Measurements from ENCODE around the gene GCKR. TPM values are rescaled to one million over a fixed set of nuclear protein-coding genes. Genes with fewer than 3 reads are reported as not detected.

The GCKR gene
- total and polyA plus RNA-seq, 12 donors, result 0.24 to 29.4 (median 7.5) TPM

DNA sequence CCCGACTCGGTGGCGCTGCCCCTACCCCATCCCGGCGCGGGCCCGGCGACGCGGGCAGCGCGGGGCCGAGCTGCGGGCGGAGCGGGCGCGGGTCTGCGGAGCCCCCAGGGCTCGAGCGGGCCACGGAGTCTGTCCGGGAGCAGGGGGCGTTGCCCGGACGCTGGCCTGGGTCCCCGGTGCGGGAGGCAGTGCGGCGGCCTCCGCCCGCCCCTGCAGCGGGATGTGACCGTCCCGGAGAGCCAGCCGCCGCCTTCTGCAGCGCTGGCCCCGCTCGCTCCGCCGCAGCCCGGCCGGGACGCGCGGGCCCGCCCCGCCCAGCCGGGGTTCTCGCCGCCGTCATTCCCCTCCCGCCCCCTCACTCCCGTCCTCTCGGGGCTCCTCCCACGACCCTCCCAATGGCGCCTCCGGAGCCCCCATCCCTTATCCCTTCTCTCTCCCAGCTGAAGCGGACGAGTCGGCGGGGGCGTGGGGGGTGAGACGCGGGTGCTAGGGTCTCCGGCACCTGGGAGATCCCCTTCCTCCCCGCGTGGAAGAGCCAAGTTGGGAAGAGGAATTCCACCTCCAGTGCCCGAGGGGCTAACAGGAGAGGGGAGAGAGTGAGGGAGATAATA is 1.6 kb upstream of the GCKR start, which contains the start of gene FNDC4:
Gene FNDC4, minus strand, starts transcription at position 257 of the 611 bp plus-strand sequence. CDS start 521 bp downstream, outside the sequence.
- peak in 6 of 7 donors; percentile 37 to 58 (median 50) for DNase-seq
- intact Hi-C loops (cut with DNase I), result no loop called here
- H3K9me3 ChIP-seq (replicated peaks in 1 of 3), result no peaks in the 10 kb centered on the region
- no peaks in the 10 kb centered on the region for H3K27me3 ChIP-seq
- H3K36me3 ChIP-seq (replicated peaks in 1 of 2), result peaks cover 0 to 15% of the 10 kb centered on the region in 2 donors
- TF ChIP-seq POLR2A (IDR thresholded peaks at IDR 0.05) (peak; percentile 75 to 79), CTCF (IDR thresholded peaks at IDR 0.05) (no peak)
- H3K4me3 ChIP-seq, result peak within 1 kb of the TSS in 3 of 4 donors; percentile 44 to 93 (median 80)
- H3K27ac ChIP-seq, result peak within 1 kb of the TSS; percentile 78 to 99 (median 89)
- peaks cover 6 to 17% of the 10 kb centered on the region in 2 donors for H3K4me1 ChIP-seq (replicated peaks in 1 of 2)
- WGBS, 4 donors, result 0 to 1% (median 0%) methylated on average over 6 to 70 of the region's 70 CpGs

DNA sequence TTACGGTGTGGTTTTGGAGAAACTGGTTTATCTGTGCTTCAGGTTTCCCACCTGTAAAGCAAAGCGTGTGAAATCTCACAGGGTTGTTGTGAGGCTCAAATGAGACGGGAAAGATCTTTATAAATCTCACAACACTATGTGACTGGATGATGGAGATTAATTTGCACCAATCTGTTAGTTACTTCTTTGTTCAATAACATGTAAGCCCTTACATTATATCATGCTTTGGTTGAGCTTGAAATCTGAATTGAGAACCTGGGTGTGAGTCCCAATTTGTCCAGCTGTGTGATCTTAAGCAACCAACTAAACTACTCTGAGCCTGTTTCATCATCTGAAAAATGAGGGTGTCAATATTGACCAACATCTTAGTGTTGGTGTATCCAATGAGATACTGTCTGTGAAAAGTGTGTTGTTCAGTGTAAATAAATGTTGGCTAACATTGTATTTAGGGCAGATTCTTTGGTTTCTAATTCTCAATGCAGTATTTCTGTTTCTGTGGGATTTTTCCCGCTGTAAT is 741 bp upstream of the GCKR start:
- no peak for DNase-seq
- Histone ChIP-seq H3K27me3 (no peaks in the 10 kb centered on the region), H3K27ac (peak overlapping the region in 2 of 5 donors; percentile 63 to 96), H3K9me3 (replicated peaks in 1 of 3) (no peaks in the 10 kb centered on the region), H3K4me3 (no peak overlapping the region), H3K36me3 (replicated peaks in 1 of 2) (peaks cover 0 to 13% of the 10 kb centered on the region in 2 donors), H3K4me1 (replicated peaks in 1 of 2) (peaks cover 6 to 12% of the 10 kb centered on the region in 2 donors)
- intact Hi-C loops (cut with DNase I), result no loop called here
- TF ChIP-seq POLR2A (IDR thresholded peaks at IDR 0.05) (no peak), CTCF (IDR thresholded peaks at IDR 0.05) (no peak)
- WGBS, 4 donors, result 57 to 62% (median 61%) methylated on average over 4 of the region's 4 CpGs

DNA sequence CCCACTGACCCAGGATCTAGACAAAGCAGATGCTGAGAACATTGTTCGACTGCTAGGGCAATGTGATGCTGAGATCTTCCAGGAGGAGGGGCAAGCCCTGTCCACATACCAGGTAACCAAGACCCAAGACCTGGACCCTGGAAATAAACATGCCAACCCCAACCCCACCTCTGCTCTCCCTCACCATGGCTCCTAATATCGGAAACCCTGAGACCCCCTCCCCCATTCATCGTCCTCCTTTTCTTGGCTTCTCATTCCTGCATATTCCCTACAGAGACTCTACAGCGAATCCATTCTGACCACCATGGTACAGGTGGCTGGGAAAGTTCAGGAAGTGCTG is 619 bp downstream of the GCKR start:
- no peak overlapping the region for H3K4me3 ChIP-seq
- 73 to 89% (median 84%) methylated on average over 4 of the region's 4 CpGs for WGBS, 4 donors
- no peaks in the 10 kb centered on the region for H3K9me3 ChIP-seq (replicated peaks in 1 of 3)
- intact Hi-C loops (cut with DNase I), result no loop called here
- H3K27me3 ChIP-seq, result no peaks in the 10 kb centered on the region
- H3K27ac ChIP-seq, result no peak overlapping the region
- TF ChIP-seq POLR2A (IDR thresholded peaks at IDR 0.05) (no peak), CTCF (IDR thresholded peaks at IDR 0.05) (no peak)
- no peaks in the 10 kb centered on the region for H3K36me3 ChIP-seq (replicated peaks in 1 of 2)
- H3K4me1 ChIP-seq (replicated peaks in 1 of 2), result peaks cover 6 to 12% of the 10 kb centered on the region in 2 donors
- no peak for DNase-seq

- H3K4me3 ChIP-seq, result no peak overlapping the region
- no peaks in the 10 kb centered on the region for H3K27me3 ChIP-seq
- intact Hi-C loops (cut with DNase I), result no loop called here
- no peak for DNase-seq
- no peak overlapping the region for H3K27ac ChIP-seq
- whole genome bisulfite sequencing, 4 donors, result 73 to 83% (median 78%) methylated on average over 3 of the region's 3 CpGs
- no peak for TF ChIP-seq POLR2A (IDR thresholded peaks at IDR 0.05)
- no peak for TF ChIP-seq CTCF (IDR thresholded peaks at IDR 0.05)
- peaks cover 0 to 9% of the 10 kb centered on the region in 2 donors for H3K4me1 ChIP-seq (replicated peaks in 1 of 2)
- H3K36me3 ChIP-seq (replicated peaks in 1 of 2), result no peaks in the 10 kb centered on the region
- no peaks in the 10 kb centered on the region for H3K9me3 ChIP-seq (replicated peaks in 1 of 3)
Observed at GRCh38 chr2:27498975-27499374, 2.3 kb downstream of the GCKR start.
